Endothelial cell of umbilical vein (primary cell): ENCODE data around the gene SCARF2. TPM values are rescaled to one million over a fixed set of nuclear protein-coding genes. Genes with fewer than 3 reads are reported as not detected.

Source experiments
- BruUV-seq: library from RNA; stranded (reverse); fragments of 400-500 nt; replicated peaks from 2 replicates; lab custom pipeline; 2021; lab: Mats Ljungman, UMichigan
- CTCF ChIA-PET: fragments of 300-600, 350-600 bp; sonication (Branson Sonifier 250); formaldehyde crosslinking; loops from one replicate; lab custom pipeline; 2021; ENCODE audit warnings: antibody characterized with exemption, inconsistent platforms; lab: Charles Lee
- POLR2A ChIA-PET: fragments of 300-600, 350-600 bp; sonication (Branson Sonifier 250); formaldehyde crosslinking; loops from one replicate; lab custom pipeline; 2021; ENCODE audit warnings: antibody characterized with exemption, inconsistent platforms; lab: Charles Lee
- DNase-seq: peaks from one replicate; pipeline ENCODE4 v3.0.0-alpha.2; 2011; ENCODE audit warnings: low read depth, low spot score
- FAIRE-seq: peaks from 2 replicates; lab custom pipeline; 2011; peaks lifted over from hg19 to GRCh38; lab: Jason Lieb, UNC
- H2AFZ ChIP-seq: 2 replicates; pipeline ENCODE4 v1.6.0; 2012; ENCODE audit warnings: low read depth, low read length, control low read depth, inconsistent platforms
- H3K27ac ChIP-seq: 2 replicates; pipeline ENCODE4 v1.5.1; 2011; ENCODE audit warnings: low read depth, mild to moderate bottlenecking, control low read depth, low read length, moderate library complexity; ENCODE audit not compliant: insufficient read depth
- H3K27me3 ChIP-seq, 2 experiments: 2 replicates each; pipeline versions ENCODE4 v1.6.0 to v1.6.1; 2011; ENCODE audit warnings: low read length in 2 of 2, mixed read lengths in 1 of 2; ENCODE audit not compliant: control insufficient read depth in 2 of 2, insufficient read depth in 2 of 2
- H3K36me3 ChIP-seq, 2 experiments: 2 replicates in 1 of 2; 3 replicates in 1 of 2; pipeline ENCODE4 v1.5.1; 2011; ENCODE audit warnings: low read length in 2 of 2, mild to moderate bottlenecking in 1 of 2, moderate library complexity in 1 of 2; ENCODE audit not compliant: control insufficient read depth in 2 of 2, insufficient read depth in 2 of 2; ENCODE audit errors: extremely low read depth in 1 of 2
- H3K4me1 ChIP-seq: 3 replicates; pipeline ENCODE4 v1.5.1; 2011; ENCODE audit warnings: mild to moderate bottlenecking, low read length; ENCODE audit not compliant: control insufficient read depth, insufficient read depth; ENCODE audit errors: extremely low read depth
- H3K4me2 ChIP-seq: 2 replicates; pipeline ENCODE4 v1.6.1; 2011; ENCODE audit warnings: low read length, control low read depth, mixed read lengths; ENCODE audit not compliant: insufficient read depth
- H3K4me3 ChIP-seq, 3 experiments: fragments of 200-600 bp in 1 of 3; sonication (generic), shearing (Covaris generic) in 1 of 3; replicated peaks in 1 of 3; 2 replicates each; pipeline ENCODE4 v1.5.1; 2011 to 2016; ENCODE audit warnings: control low read depth in 3 of 3, low read length in 3 of 3, mild to moderate bottlenecking in 2 of 3, inconsistent platforms in 1 of 3, low read depth in 1 of 3, moderate library complexity in 1 of 3; ENCODE audit not compliant: insufficient read depth in 1 of 3
- H3K79me2 ChIP-seq: 2 replicates; pipeline ENCODE4 v1.6.0; 2012; ENCODE audit warnings: low read length, inconsistent platforms; ENCODE audit not compliant: control insufficient read depth, insufficient read depth
- H3K9ac ChIP-seq: replicated peaks from 2 replicates; pipeline ENCODE3; 2011; ENCODE audit warnings: low read length, control low read depth; ENCODE audit not compliant: insufficient read depth; ENCODE audit errors: extremely low read depth
- H3K9me1 ChIP-seq: replicated peaks from 3 replicates; pipeline ENCODE4 v1.6.0; 2011; ENCODE audit warnings: mild to moderate bottlenecking, low read length; ENCODE audit not compliant: control insufficient read depth, insufficient read depth; ENCODE audit errors: extremely low read depth
- H3K9me3 ChIP-seq: replicated peaks from 2 replicates; pipeline ENCODE4 v1.5.1; 2012; ENCODE audit warnings: low read length, inconsistent platforms; ENCODE audit not compliant: control insufficient read depth, insufficient read depth
- H4K20me1 ChIP-seq: replicated peaks from 2 replicates; pipeline ENCODE3; 2011; ENCODE audit warnings: mild to moderate bottlenecking, low read length; ENCODE audit not compliant: control insufficient read depth, insufficient read depth; ENCODE audit errors: extremely low read depth
- CTCF ChIP-seq, 2 donors: IDR thresholded peaks; 1 replicate in 1 of 2; 2 replicates in 1 of 2; pipeline ENCODE4 v1.5.1; 2011; ENCODE audit warnings: low read length in 2 of 2, mild to moderate bottlenecking in 2 of 2, moderate library complexity in 2 of 2, control low read depth in 1 of 2, inconsistent platforms in 1 of 2, low read depth in 1 of 2; ENCODE audit not compliant: insufficient read depth in 1 of 2; ENCODE audit errors: extremely low read depth in 1 of 2
- EZH2 ChIP-seq: IDR thresholded peaks from 2 replicates; pipeline ENCODE4 v1.6.1; 2012; ENCODE audit warnings: borderline replicate concordance, low read depth, mild to moderate bottlenecking, moderate library complexity, low read length, inconsistent platforms; ENCODE audit not compliant: severe bottlenecking
- FOS ChIP-seq: IDR thresholded peaks from 2 replicates; pipeline ENCODE4 v1.6.1; 2011; ENCODE audit warnings: mild to moderate bottlenecking, low read length, moderate library complexity, borderline replicate concordance; ENCODE audit not compliant: insufficient read depth
- GATA2 ChIP-seq: IDR thresholded peaks from 2 replicates; pipeline ENCODE4 v1.7.0; 2011; ENCODE audit warnings: low read depth, mild to moderate bottlenecking, moderate library complexity, mixed read lengths, low read length; ENCODE audit not compliant: insufficient read length, insufficient read depth
- JUN ChIP-seq: IDR thresholded peaks from 2 replicates; pipeline ENCODE4 v1.6.1; 2011; ENCODE audit warnings: borderline replicate concordance, low read depth; ENCODE audit not compliant: insufficient read length, insufficient read depth
- MYC ChIP-seq: IDR thresholded peaks from one replicate; pipeline ENCODE4 v1.6.1; 2011; ENCODE audit warnings: mild to moderate bottlenecking, low read depth, low read length
- POLR2A ChIP-seq: IDR thresholded peaks from 2 replicates; pipeline ENCODE4 v1.6.1; 2012; ENCODE audit warnings: low read depth, mild to moderate bottlenecking, control low read depth, low read length
- POLR2AphosphoS5 ChIP-seq: IDR thresholded peaks from 2 replicates; pipeline ENCODE4 v1.6.1; 2012; ENCODE audit warnings: low read depth, mild to moderate bottlenecking, control low read depth, low read length, moderate library complexity; ENCODE audit not compliant: insufficient read depth
- dilution Hi-C: fragments of 300-500 bp; cut with MboI; formaldehyde crosslinking; loops from one replicate; pipeline ENCODE4 v1.15.0; 2019; ENCODE audit warnings: low sequenced_read_pairs; ENCODE audit not compliant: extremely low pct_ligation_motif_present
- intact Hi-C: fragments of 100-400 bp; cut with micrococcal nuclease; formaldehyde crosslinking; loops from one replicate; pipeline ENCODE4 v1.10.0; 2022
- polyA plus RNA-seq, 4 experiments: library from polyadenylated mRNA; depleted of rRNA in 3 of 4; stranded (reverse) in 3 of 4; unstranded in 1 of 4; fragments of >200 nt; gene quantifications; 2 replicates each; pipeline versions ENCODE4 v1.2.1 to v1.2.3, GENCODE V29; 2011 to 2012; ENCODE audit warnings: missing spikeins in 1 of 4
- total RNA-seq: library from RNA; stranded (reverse); gene quantifications from 2 replicates; pipeline ENCODE4 v1.2.3, GENCODE V29; 2021
- TF ChIP-seq, protein P1 (sequence below): IDR thresholded peaks from 2 replicates; pipeline ENCODE4 v1.6.1; 2011; ENCODE audit not compliant: insufficient read depth, insufficient read length

SCARF2 gene
- total and polyA plus RNA-seq, 2 donors (not counting 3 experiments of a cell fraction or from before 2014, with no cell fraction given), result 15.7 to 20.1 TPM

GRCh38 chr22:20433191-20433590, 4.4 kb downstream of the SCARF2 start:
- Histone ChIP-seq H3K4me3 (no peak overlapping the region), H3K9ac (no peak overlapping the region), H3K9me3 (no peaks in the 10 kb centered on the region), H3K4me1 (peaks cover 14% of the 10 kb centered on the region), H2AFZ (no peak overlapping the region), H3K36me3 (peaks cover 4 to 6% of the 10 kb centered on the region in 2 experiments), H3K79me2 (peaks cover 14% of the 10 kb centered on the region), H3K27ac (no peak overlapping the region), H3K27me3 (no peaks in the 10 kb centered on the region), H3K4me2 (no peak overlapping the region), H3K9me1 (no peaks in the 10 kb centered on the region), H4K20me1 (peaks cover 2% of the 10 kb centered on the region)
- no peak for DNase-seq
- dilution Hi-C loops (no loop called here), intact Hi-C loops (no loop called here)
- ChIA-PET POLR2A (interaction anchor here (0.6 kb wide), 1 partner anchor 15 kb away, joined by 8 read pairs; no protein-coding TSS in a partner anchor), CTCF (interaction anchor here (0.9 to 4.8 kb wide), 3 partner anchors 15 to 23 kb away, joined by 3 to 36 read pairs (median 15); no protein-coding TSS in a partner anchor)
- no peak for FAIRE-seq
- TF ChIP-seq POLR2A (no peak), MYC (no peak), GATA2 (no peak), CTCF (IDR thresholded peaks at IDR 0.05; ENCODE audit: extremely low read depth in 1 of 2, insufficient read depth in 1 of 2, low read depth in 1 of 2, low read length in 2 of 2) (no peak), POLR2AphosphoS5 (no peak), JUN (no peak), EZH2 (no peak), FOS (no peak)
- TF ChIP-seq, protein P1, sequence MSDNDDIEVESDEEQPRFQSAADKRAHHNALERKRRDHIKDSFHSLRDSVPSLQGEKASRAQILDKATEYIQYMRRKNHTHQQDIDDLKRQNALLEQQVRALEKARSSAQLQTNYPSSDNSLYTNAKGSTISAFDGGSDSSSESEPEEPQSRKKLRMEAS, result no peak
- no TSS peak for BruUV-seq
